Stimulated activated CD4-positive, alpha-beta T cell treated with anti-CD3 and anti-CD28 coated beads, Interleukin-12 subunit alpha, Interleukin-12 subunit beta, amount 100 ng/mL, for 24 hours (primary cell): ENCODE data around the gene BPNT1.
"Not testable (repeated sequence)": the region's sequence is repeated elsewhere in the genome, so short reads cannot be mapped to it uniquely, and the experiment has no call there.

Source experiments
- DNase-seq, 2 experiments: peaks; one replicate each; pipeline ENCODE4 v3.0.0-alpha.2; 2020; ENCODE audit warnings: low read depth in 2 of 2

The BPNT1 gene

GRCh38 chr1:220089650-220090556 lies at the start of gene BPNT1:
Gene BPNT1 (minus strand): TSS chr1:220089788. CDS start chr1:220079846, 9,942 bp downstream.
- peak; percentile 95 to 99 for DNase-seq

GRCh38 chr1:220137019-220137786 lies 47.6 kb upstream of the BPNT1 start:
- no peak for DNase-seq

GRCh38 chr1:220135755-220136154 lies 46.2 kb upstream of the BPNT1 start:
- no peak for DNase-seq

GRCh38 chr1:220129479-220130210 lies 40.1 kb upstream of the BPNT1 start:
- DNase-seq, result no peak

GRCh38 chr1:220127076-220127475 lies 37.5 kb upstream of the BPNT1 start:
- DNase-seq, result no peak

GRCh38 chr1:220124542-220124941 lies 35.0 kb upstream of the BPNT1 start:
- DNase-seq, result no peak

- DNase-seq, result no peak
Measured at GRCh38 chr1:220123889-220124288, 34.3 kb upstream of the BPNT1 start.

GRCh38 chr1:220123066-220123465 lies 33.5 kb upstream of the BPNT1 start:
- no peak for DNase-seq

GRCh38 chr1:220121791-220122530 lies 32.4 kb upstream of the BPNT1 start:
- no peak for DNase-seq

GRCh38 chr1:220119043-220119512 lies 29.5 kb upstream of the BPNT1 start:
- no peak for DNase-seq

GRCh38 chr1:220113136-220113695 lies 23.6 kb upstream of the BPNT1 start:
- DNase-seq, result no peak

GRCh38 chr1:220112600-220112999 lies 23.0 kb upstream of the BPNT1 start:
- not testable (repeated sequence) for DNase-seq

- not testable (repeated sequence) for DNase-seq
Measured at GRCh38 chr1:220110473-220110872, 20.9 kb upstream of the BPNT1 start.

GRCh38 chr1:220099826-220100225 lies 10.2 kb upstream of the BPNT1 start:
- no peak for DNase-seq

GRCh38 chr1:220094016-220094911 lies 4.7 kb upstream of the BPNT1 start, which contains the start of gene IARS2:
Gene IARS2 (plus strand): TSS chr1:220094132. CDS start chr1:220094217, 85 bp downstream.
- DNase-seq, result peak; percentile 80 to 90

GRCh38 chr1:220093361-220094015 lies 3.9 kb upstream of the BPNT1 start:
- no peak for DNase-seq

- no peak for DNase-seq
Measured at GRCh38 chr1:220092694-220093093, 3.1 kb upstream of the BPNT1 start.

- DNase-seq, result not testable (repeated sequence)
Measured at GRCh38 chr1:220086261-220086686, 3.3 kb downstream of the BPNT1 start.

- DNase-seq, result no peak
Measured at GRCh38 chr1:220084460-220084859, 5.1 kb downstream of the BPNT1 start.
